HFFc6 (cell line): ENCODE measurements around the gene PARD3. TPM values are rescaled to one million over a fixed set of nuclear protein-coding genes. Genes with fewer than 3 reads are reported as not detected.

Experiments used
- DNase-seq: peaks from one replicate; pipeline ENCODE4 v3.0.0-alpha.2; 2018
- H3K27ac Mint-ChIP-seq: 2 replicates; pipeline ENCODE4 v1.8.0; 2020; ENCODE audit warnings: mild to moderate bottlenecking, mixed read lengths
- H3K27me3 Mint-ChIP-seq: 2 replicates; pipeline ENCODE4 v1.8.0; 2021; ENCODE audit warnings: mild to moderate bottlenecking, moderate library complexity, mixed read lengths; ENCODE audit not compliant: insufficient read depth
- H3K36me3 Mint-ChIP-seq: 2 replicates; pipeline ENCODE4 v1.8.0; 2021; ENCODE audit warnings: low read depth, mixed read lengths
- H3K4me1 Mint-ChIP-seq: 2 replicates; pipeline ENCODE4 v1.8.0; 2020; ENCODE audit warnings: low read depth, mixed read lengths
- H3K4me3 Mint-ChIP-seq: 2 replicates; pipeline ENCODE4 v1.8.0; 2020; ENCODE audit warnings: mild to moderate bottlenecking, moderate library complexity, mixed read lengths
- H3K9me3 Mint-ChIP-seq: 2 replicates; pipeline ENCODE4 v1.8.0; 2020; ENCODE audit warnings: mild to moderate bottlenecking, mixed read lengths
- CTCF ChIP-seq: fragments of 200-600 bp; sonication (generic); IDR thresholded peaks from 2 replicates; pipeline ENCODE4 v1.5.0; 2021; ENCODE audit warnings: antibody characterized with exemption, mild to moderate bottlenecking
- total RNA-seq, 6 experiments: library from RNA; stranded (reverse); fragmentation: NEBNext Ultra II Directional; extraction: Animal tissue kit (Norgen Biotek cat#: 25700); gene quantifications; 2 replicates in 1 of 6; 3 replicates in 5 of 6; pipeline ENCODE4 v1.2.3, GENCODE V29; 2021

Gene PARD3
- total RNA-seq, 6 experiments from 2014 or later = 19.9 to 24.3 (median 23.1) TPM

GRCh38 chr10:34426041-34426440 is 389.1 kb downstream of the PARD3 start:
- DNase-seq = no peak
- Mint-ChIP-seq H3K4me3 (no peak overlapping the region), H3K27ac (no peak overlapping the region), H3K36me3 (peaks cover 8% of the 10 kb centered on the region), H3K9me3 (no peaks in the 10 kb centered on the region), H3K4me1 (peaks cover 11% of the 10 kb centered on the region), H3K27me3 (no peaks in the 10 kb centered on the region; the same call in 1 of the 2 replicates)
- no peak for TF ChIP-seq CTCF

- H3K27ac Mint-ChIP-seq = no peak overlapping the region
- no peak overlapping the region for H3K4me3 Mint-ChIP-seq
- no peaks in the 10 kb centered on the region for H3K9me3 Mint-ChIP-seq
- peaks cover 8% of the 10 kb centered on the region for H3K36me3 Mint-ChIP-seq
- 0 out of 2 replicates have a peak, but pooled peaks cover 12% of the 10 kb centered on the region for H3K4me1 Mint-ChIP-seq
- H3K27me3 Mint-ChIP-seq = no peaks in the 10 kb centered on the region; the same call in 1 of the 2 replicates
- DNase-seq = no peak
- no peak for TF ChIP-seq CTCF
Measured at GRCh38 chr10:34423673-34424625, 391.1 kb downstream of the PARD3 start.

GRCh38 chr10:34420795-34421194 is 394.3 kb downstream of the PARD3 start:
- Mint-ChIP-seq H3K9me3 (no peaks in the 10 kb centered on the region), H3K4me3 (no peak overlapping the region), H3K27ac (no peak overlapping the region), H3K27me3 (no peaks in the 10 kb centered on the region; the same call in 1 of the 2 replicates), H3K36me3 (no peaks in the 10 kb centered on the region), H3K4me1 (0 out of 2 replicates have a peak, but pooled peaks cover 12% of the 10 kb centered on the region)
- no peak for DNase-seq
- TF ChIP-seq CTCF = no peak

- no peak for DNase-seq
- H3K27me3 Mint-ChIP-seq = no peaks in the 10 kb centered on the region; the same call in 1 of the 2 replicates
- H3K4me3 Mint-ChIP-seq = no peak overlapping the region
- H3K27ac Mint-ChIP-seq = no peak overlapping the region
- 0 out of 2 replicates have a peak, but pooled peaks cover 12% of the 10 kb centered on the region for H3K4me1 Mint-ChIP-seq
- H3K36me3 Mint-ChIP-seq = no peaks in the 10 kb centered on the region
- H3K9me3 Mint-ChIP-seq = no peaks in the 10 kb centered on the region
- TF ChIP-seq CTCF = no peak
Measured at GRCh38 chr10:34420273-34420672, 394.8 kb downstream of the PARD3 start.

GRCh38 chr10:34415039-34415438 is 400.1 kb downstream of the PARD3 start:
- Mint-ChIP-seq H3K27ac (no peak overlapping the region), H3K27me3 (no peaks in the 10 kb centered on the region), H3K4me3 (no peak overlapping the region), H3K36me3 (no peaks in the 10 kb centered on the region), H3K9me3 (no peaks in the 10 kb centered on the region), H3K4me1 (no peaks in the 10 kb centered on the region)
- no peak for TF ChIP-seq CTCF
- DNase-seq = no peak
